HFFc6 (cell line): Measurements from ENCODE around the gene SHB. TPM values are rescaled to one million over a fixed set of nuclear protein-coding genes. Genes with fewer than 3 reads are reported as not detected.

Experiments used
- DNase-seq: peaks from one replicate; pipeline ENCODE4 v3.0.0-alpha.2; 2018
- H3K27ac Mint-ChIP-seq: 2 replicates; pipeline ENCODE4 v1.8.0; 2020; ENCODE audit warnings: mild to moderate bottlenecking, mixed read lengths
- H3K27me3 Mint-ChIP-seq: 2 replicates; pipeline ENCODE4 v1.8.0; 2021; ENCODE audit warnings: mild to moderate bottlenecking, moderate library complexity, mixed read lengths; ENCODE audit not compliant: insufficient read depth
- H3K36me3 Mint-ChIP-seq: 2 replicates; pipeline ENCODE4 v1.8.0; 2021; ENCODE audit warnings: low read depth, mixed read lengths
- H3K4me1 Mint-ChIP-seq: 2 replicates; pipeline ENCODE4 v1.8.0; 2020; ENCODE audit warnings: low read depth, mixed read lengths
- H3K4me3 Mint-ChIP-seq: 2 replicates; pipeline ENCODE4 v1.8.0; 2020; ENCODE audit warnings: mild to moderate bottlenecking, moderate library complexity, mixed read lengths
- H3K9me3 Mint-ChIP-seq: 2 replicates; pipeline ENCODE4 v1.8.0; 2020; ENCODE audit warnings: mild to moderate bottlenecking, mixed read lengths
- total RNA-seq, 6 experiments: library from RNA; stranded (reverse); fragmentation: NEBNext Ultra II Directional; extraction: Animal tissue kit (Norgen Biotek cat#: 25700); gene quantifications; 2 replicates in 1 of 6; 3 replicates in 5 of 6; pipeline ENCODE4 v1.2.3, GENCODE V29; 2021
- TF ChIP-seq, protein P1 (sequence below): fragments of 200-600 bp; sonication (generic); IDR thresholded peaks from 2 replicates; pipeline ENCODE4 v1.5.0; 2021; ENCODE audit warnings: antibody characterized with exemption, mild to moderate bottlenecking

The SHB gene
- total RNA-seq, 6 experiments from 2014 or later: 26.8 to 29.8 (median 28.6) TPM

DNA sequence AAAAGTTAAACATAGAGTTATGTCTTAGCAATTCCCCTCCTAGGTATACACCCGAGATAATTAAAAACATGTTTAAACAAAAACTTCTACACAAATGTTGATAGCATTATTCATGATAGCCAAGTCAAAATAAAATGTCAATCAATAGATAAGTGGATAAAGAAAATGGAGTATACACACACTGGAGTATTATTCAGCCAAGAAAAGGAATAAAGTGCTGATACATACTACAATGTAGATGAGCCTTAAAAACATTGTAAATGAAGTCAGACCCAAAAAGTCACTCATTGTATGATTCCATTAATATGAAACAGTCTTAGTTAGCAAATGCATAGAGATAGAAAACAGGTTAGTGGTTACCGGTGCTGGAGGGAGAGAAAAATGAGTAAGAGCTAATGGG is 34.3 kb upstream of the SHB start:
- H3K36me3 Mint-ChIP-seq: no peaks in the 10 kb centered on the region
- peaks cover 29% of the 10 kb centered on the region for H3K27me3 Mint-ChIP-seq
- no peak overlapping the region for H3K4me3 Mint-ChIP-seq
- no peak overlapping the region for H3K27ac Mint-ChIP-seq
- TF ChIP-seq, protein P1, sequence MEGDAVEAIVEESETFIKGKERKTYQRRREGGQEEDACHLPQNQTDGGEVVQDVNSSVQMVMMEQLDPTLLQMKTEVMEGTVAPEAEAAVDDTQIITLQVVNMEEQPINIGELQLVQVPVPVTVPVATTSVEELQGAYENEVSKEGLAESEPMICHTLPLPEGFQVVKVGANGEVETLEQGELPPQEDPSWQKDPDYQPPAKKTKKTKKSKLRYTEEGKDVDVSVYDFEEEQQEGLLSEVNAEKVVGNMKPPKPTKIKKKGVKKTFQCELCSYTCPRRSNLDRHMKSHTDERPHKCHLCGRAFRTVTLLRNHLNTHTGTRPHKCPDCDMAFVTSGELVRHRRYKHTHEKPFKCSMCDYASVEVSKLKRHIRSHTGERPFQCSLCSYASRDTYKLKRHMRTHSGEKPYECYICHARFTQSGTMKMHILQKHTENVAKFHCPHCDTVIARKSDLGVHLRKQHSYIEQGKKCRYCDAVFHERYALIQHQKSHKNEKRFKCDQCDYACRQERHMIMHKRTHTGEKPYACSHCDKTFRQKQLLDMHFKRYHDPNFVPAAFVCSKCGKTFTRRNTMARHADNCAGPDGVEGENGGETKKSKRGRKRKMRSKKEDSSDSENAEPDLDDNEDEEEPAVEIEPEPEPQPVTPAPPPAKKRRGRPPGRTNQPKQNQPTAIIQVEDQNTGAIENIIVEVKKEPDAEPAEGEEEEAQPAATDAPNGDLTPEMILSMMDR: no peak
- DNase-seq: no peak
- no peaks in the 10 kb centered on the region for H3K4me1 Mint-ChIP-seq
- no peaks in the 10 kb centered on the region for H3K9me3 Mint-ChIP-seq

DNA sequence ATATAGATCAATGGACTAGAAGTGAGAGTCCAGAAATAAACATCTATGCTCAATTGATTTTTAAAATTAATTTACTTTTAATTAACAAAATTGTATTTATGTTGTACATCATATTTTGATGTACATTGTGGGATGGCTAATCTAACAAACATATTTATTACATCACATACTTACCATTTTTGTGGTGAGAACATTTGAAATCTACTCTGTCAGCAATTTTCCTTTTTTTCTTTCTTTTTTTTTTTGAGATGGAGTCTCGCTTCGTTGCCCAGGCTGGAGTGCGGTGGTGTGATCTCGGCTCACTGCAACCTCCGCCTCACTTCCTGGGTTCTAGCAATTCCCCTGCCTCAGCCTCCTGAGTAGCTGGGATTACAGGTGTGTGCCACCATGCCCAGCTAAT is 32.4 kb upstream of the SHB start:
- peaks cover 24% of the 10 kb centered on the region for H3K27me3 Mint-ChIP-seq
- no peaks in the 10 kb centered on the region for H3K4me1 Mint-ChIP-seq
- no peaks in the 10 kb centered on the region for H3K9me3 Mint-ChIP-seq
- TF ChIP-seq, protein P1: no peak
- H3K4me3 Mint-ChIP-seq: no peak overlapping the region
- no peaks in the 10 kb centered on the region for H3K36me3 Mint-ChIP-seq
- no peak overlapping the region for H3K27ac Mint-ChIP-seq
- DNase-seq: no peak

DNA sequence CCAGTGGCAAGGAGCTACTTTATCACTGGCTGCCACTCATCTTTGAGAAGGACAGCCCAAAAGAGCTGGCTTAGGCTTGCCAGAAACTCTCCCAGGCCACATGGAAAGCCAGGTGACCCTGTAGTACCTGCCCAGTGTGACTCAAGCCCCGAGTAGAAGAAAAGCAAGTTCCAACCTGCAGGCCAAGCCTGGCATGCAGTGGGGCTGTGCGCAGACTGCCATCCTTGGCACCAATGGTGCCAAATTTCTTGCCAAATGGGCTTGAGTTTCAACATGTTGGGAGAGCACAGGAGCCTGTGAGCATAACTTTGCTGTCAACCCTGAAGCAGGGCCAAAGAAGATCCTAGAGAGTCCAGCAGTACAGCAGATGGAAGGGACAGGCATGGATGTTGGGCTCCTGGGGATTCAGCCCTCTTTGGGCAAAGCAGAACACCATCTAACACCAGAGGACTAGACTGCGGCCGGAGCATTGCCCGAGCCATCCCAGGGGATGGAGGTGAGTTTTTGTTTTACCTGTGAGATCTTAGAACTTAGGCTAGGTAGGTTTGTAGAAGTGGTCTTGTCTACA is 27.3 kb upstream of the SHB start:
- no peak overlapping the region for H3K4me3 Mint-ChIP-seq

DNA sequence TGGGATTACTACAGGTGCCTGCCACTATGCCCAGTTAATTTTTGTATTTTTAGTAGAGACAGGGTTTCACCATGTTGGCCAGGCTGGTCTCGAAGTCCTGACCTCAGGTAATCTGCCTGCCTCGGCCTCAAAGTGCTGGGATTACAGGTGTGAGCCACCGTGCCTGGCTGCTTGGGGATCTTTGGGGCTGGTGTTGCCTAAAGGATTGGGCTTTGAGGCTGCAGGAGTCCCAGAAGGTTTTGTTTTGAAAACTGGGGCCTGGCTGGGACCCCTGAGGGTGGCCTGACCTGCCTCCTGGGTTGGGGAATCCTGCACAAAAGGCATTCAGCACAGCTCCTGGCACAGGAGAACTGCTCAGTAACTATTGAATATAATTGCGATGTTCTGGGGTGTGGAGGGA is 25.1 kb upstream of the SHB start:
- TF ChIP-seq, protein P1: no peak
- Mint-ChIP-seq H3K36me3 (no peaks in the 10 kb centered on the region), H3K27me3 (peaks cover 10% of the 10 kb centered on the region), H3K4me3 (no peak overlapping the region), H3K4me1 (no peaks in the 10 kb centered on the region), H3K9me3 (no peaks in the 10 kb centered on the region), H3K27ac (no peak overlapping the region)
- no peak for DNase-seq

More for the DNA sequence above, 27.3 kb upstream of the SHB start:
- Mint-ChIP-seq H3K27ac (no peak overlapping the region), H3K9me3 (no peaks in the 10 kb centered on the region), H3K36me3 (no peaks in the 10 kb centered on the region), H3K27me3 (peaks cover 18% of the 10 kb centered on the region), H3K4me1 (no peaks in the 10 kb centered on the region)
- no peak for DNase-seq
- TF ChIP-seq, protein P1: no peak

DNA sequence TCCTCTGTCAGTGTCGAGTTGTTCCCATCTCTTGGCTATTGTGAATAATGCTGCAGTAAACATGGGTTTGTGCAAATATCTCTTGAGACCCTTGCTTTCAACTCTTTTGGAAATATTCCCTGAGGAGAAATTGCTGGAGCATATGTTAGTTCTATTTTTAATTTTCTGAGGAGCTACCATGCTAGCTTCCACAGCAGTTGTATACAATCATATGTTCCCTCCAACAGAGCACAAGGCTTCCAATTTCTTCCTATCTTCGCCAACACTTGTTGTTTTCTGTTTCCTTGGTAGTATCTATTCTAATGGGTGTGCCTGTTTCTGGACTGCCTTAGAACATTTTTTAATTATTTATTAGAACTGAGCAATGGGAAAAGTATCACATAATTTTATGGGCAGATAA is 23.6 kb upstream of the SHB start:
- H3K4me3 Mint-ChIP-seq: no peak overlapping the region
- no peaks in the 10 kb centered on the region for H3K9me3 Mint-ChIP-seq
- H3K27ac Mint-ChIP-seq: no peak overlapping the region
- peaks cover 10% of the 10 kb centered on the region for H3K4me1 Mint-ChIP-seq
- no peaks in the 10 kb centered on the region for H3K36me3 Mint-ChIP-seq
- TF ChIP-seq, protein P1: no peak
- DNase-seq: no peak
- H3K27me3 Mint-ChIP-seq: peaks cover 9% of the 10 kb centered on the region

DNA sequence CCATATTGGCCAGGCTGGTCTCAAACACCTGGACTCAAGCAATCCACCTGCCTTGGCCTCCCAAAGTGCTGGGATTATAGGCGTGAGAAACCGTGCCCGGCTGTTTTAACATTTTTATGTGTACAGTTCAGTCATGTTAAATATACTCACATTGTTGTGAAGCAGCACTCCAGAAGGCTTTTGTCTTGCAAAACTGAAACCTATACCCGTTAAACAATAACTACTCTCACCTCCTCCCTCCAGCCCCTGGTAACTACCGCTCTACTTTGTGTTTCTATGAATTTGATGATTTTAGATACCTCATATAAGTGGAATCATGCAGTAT is 23.1 kb upstream of the SHB start:
- no peaks in the 10 kb centered on the region for H3K9me3 Mint-ChIP-seq
- H3K36me3 Mint-ChIP-seq: no peaks in the 10 kb centered on the region
- TF ChIP-seq, protein P1: no peak
- H3K4me3 Mint-ChIP-seq: no peak overlapping the region
- peaks cover 9% of the 10 kb centered on the region for H3K27me3 Mint-ChIP-seq
- H3K27ac Mint-ChIP-seq: no peak overlapping the region
- H3K4me1 Mint-ChIP-seq: peaks cover 12% of the 10 kb centered on the region
- DNase-seq: no peak
